ENCODE measurements around the gene NUBPL.

DNA sequence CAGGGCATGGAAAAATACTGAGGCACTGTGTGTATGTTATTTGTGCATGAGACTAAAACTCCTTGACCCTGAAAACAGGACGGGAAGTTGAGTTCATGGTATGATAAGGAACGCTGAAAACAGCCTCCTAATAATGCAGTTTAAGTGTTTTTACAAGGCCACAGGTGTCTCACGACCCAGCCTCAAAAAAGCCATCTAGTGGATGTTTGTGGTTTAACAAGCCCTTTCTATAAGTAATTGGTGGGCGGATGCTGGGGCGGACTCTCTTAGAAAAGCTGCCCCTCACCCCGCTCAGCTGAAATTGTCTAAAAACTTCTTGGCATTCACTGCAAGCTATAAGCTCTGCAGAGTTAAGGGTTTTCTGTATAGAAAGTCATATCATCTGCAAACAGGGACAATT lies 184.5 kb downstream of the NUBPL start:
- TF ChIP-seq, protein P1, sequence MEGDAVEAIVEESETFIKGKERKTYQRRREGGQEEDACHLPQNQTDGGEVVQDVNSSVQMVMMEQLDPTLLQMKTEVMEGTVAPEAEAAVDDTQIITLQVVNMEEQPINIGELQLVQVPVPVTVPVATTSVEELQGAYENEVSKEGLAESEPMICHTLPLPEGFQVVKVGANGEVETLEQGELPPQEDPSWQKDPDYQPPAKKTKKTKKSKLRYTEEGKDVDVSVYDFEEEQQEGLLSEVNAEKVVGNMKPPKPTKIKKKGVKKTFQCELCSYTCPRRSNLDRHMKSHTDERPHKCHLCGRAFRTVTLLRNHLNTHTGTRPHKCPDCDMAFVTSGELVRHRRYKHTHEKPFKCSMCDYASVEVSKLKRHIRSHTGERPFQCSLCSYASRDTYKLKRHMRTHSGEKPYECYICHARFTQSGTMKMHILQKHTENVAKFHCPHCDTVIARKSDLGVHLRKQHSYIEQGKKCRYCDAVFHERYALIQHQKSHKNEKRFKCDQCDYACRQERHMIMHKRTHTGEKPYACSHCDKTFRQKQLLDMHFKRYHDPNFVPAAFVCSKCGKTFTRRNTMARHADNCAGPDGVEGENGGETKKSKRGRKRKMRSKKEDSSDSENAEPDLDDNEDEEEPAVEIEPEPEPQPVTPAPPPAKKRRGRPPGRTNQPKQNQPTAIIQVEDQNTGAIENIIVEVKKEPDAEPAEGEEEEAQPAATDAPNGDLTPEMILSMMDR (IDR thresholded peaks at IDR 0.05): no peak
- no peak for TF ChIP-seq POLR2A (IDR thresholded peaks at IDR 0.05)

Data from lower leg skin (tissue), 3 donors.